ENCODE measurements around the gene CDC42BPB.

DNA sequence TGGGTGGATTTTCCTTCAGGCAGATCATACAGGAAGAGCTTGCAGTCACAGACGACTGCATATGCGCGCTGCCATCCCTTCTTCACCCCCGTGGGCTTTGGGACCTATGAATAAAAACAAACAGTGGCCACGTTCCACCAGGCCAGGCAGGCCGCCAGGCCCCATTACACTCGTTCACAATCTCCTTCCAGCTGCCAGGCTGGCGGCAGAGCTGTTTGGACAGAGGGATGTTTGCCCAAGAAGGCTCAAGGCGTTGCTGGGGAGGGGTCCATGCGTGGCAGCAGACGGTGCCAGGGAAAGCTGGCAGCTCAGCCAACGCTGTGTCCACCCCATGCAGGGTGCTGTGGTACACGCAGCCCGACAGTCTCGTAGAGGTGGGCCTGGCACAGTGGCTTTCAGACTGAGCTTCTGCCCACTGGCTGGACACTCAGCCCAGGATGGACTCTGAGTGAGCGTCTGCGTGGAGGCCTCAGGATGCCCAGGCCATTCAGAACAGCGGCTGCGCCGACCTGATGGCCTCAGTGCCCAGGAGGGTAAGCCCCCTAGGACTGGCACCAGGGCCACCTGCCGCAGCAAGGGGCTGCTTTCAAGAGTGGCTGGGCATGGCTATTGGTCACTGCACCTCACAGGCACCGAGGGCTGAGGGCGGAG lies 107.4 kb downstream of the CDC42BPB start:
- TF ChIP-seq YY1 (IDR thresholded peaks at IDR 0.05; ENCODE audit: insufficient read depth, insufficient read length) (no peak), ZNF274 (IDR thresholded peaks at IDR 0.05; ENCODE audit: low read depth, low read length) (no peak), SUZ12 (IDR thresholded peaks at IDR 0.05; ENCODE audit: extremely low read depth, insufficient read depth, insufficient read length) (no peak)

Data from NT2/D1 (cell line).